HG03095 (cell line): Measurements from ENCODE around the gene SIGLEC8.
"Not testable (repeated sequence)": the region's sequence is repeated elsewhere in the genome, so short reads cannot be mapped to it uniquely, and the experiment has no call there.

Source experiments
- ATAC-seq: cut with Tn5 transposase; IDR thresholded peaks from one replicate; pipeline ENCODE4 v1.9.1; 2021; ENCODE audit warnings: moderate library complexity; ENCODE audit not compliant: unreplicated experiment

The SIGLEC8 gene

DNA sequence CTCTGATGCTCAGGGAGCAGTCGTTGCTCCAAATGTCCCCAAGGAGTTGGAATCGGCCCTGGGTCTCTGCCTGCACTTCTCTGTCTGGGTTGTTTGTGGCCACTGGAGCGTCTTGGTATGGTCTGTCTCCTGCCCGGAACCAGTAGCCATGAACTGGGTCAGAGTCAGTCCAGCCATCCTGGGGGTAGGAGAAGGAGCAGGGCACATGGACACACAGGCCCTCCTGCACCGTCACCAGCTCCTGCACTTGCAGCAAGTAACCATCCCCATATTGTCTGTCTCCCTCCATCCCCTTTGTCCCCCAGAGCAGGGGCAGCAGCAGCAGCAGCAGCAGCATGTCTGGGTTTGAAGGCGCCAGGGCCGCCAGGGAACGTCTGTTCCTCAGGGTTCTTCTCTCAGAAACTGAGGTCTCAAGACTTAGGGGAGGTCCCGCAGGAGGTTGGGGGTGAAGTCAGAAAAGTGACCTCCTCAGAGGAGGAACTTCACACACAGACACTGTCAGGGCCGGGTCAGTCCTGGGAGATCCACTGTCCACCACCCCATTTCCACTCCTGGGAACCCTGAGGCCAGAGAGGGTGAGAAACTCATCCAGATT, at the start of gene SIGLEC8:
Gene SIGLEC8, minus strand, starts transcription at position 404 of the 595 bp plus-strand sequence. Its CDS starts 67 bp downstream, at position 337.
- ATAC-seq = no peak

DNA sequence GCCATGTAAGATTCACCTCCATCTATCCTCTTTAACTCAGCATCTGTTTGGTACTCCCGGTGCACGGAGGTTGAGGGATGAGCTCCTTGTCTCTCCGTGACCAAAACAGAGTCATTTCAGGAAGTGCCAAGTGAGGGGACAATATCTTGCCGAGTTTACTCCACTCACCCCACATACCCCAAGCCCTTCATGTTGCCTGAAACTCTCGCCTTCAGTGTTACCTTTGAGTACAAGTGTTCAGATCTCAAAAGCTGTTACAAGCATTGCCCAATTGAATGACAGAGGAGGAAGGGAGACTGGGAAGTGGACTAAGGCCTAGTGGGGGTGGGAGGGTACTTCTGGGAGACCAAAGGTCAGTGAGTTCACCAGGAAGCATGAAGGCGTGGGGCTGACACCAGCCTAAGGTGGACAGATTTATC, 49.4 kb upstream of the SIGLEC8 start:
- ATAC-seq = no peak

DNA sequence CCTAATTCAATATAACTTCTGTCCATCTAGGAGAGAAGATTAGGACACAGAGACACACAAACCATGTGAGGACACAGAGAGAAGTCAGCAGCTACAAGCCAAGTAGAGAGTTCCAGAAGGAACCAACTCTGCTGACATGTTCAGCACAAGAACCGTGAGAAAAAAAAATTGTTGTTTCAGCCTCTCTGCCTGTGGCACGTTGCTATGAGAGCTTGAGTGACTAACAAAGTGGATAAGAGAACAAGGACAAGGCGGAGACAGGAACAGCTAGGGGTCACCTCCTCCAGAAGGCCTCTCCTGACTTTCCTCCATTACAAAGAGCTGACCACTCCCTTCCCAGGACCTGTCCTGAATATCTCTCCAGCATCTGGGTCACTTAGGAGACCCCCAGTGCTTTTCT, 48.9 kb upstream of the SIGLEC8 start:
- no peak for ATAC-seq

DNA sequence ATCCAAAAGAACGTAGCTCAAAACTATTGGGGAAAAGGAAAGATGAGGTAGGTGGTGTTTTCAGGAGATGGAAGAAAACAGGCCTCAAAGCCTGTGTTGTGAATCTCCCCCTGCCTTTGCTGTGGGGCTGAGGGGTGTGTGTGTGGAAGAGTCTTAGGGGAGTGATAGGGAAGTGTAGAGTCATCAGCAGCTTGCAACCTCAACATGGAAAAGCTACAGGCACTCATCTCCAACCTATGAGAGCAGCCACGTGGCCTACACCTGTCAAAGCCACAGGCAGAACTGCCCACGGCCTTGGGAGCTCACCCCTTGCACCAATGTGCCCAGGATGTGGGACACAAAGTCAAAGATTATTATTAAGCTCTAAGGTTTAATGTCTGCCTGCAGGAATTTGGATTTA, 47.6 kb upstream of the SIGLEC8 start:
- ATAC-seq = no peak

DNA sequence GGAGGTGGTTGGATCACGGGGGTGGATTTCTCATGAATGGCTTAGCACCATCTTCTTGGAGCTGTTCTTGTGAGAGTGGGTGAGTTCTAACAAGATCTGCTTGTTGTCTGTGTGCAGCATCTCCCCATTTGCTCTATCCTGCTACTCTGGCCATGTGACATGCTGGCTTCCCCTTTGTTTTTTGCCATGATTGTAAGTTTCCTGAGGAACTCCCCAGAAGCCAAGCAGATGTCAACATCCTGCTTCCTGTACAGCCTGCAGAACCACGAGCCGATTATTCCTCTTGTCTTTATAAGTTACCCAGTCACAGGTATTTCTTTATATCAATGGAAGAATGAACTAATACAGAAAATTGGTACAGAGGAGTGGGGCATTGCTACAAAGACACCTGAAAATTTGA, 45.6 kb upstream of the SIGLEC8 start:
- ATAC-seq = no peak

- ATAC-seq = no peak
These were observed 45.1 kb upstream of the SIGLEC8 start for GRCh38 chr19:51503286-51503817.

DNA sequence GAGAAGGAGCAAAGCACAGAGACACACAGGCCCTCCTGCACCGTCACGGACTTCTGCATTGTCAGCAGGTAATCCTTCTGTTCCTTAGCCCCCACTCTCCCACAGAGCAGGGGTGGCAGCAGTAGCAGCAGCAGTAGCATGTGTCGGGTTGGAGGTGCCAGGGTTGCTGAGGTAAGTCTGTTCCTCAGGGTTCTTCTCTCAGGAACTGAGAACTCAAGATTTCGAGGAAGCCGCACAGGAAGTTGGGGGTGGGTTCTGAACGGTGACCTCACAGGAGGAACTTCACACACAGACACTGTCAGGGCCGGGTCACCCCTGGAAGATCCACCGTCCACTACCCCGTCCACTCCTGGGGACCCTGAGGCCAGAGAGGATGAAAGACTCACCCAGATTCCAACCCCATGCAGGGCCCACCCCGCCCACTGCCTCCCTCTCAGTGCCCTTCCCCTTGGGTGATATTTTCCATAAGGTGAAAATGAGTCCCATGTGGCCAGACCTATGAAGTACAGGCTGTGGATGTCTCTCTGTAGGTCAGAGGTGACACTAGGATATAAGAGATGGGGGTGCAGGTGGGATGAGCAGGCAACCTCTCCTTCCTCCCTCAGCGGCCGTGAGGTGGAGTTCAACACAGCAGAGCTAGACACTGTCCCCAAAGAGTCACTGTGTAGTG, 43.5 kb upstream of the SIGLEC8 start, which contains the start of gene SIGLEC12:
Gene SIGLEC12, minus strand, starts transcription at position 207 of the 670 bp plus-strand sequence. Its CDS starts 67 bp downstream, at position 140.
- no peak for ATAC-seq

GRCh38 chr19:51500931-51501330, 42.7 kb upstream of the SIGLEC8 start:
- ATAC-seq = not testable (repeated sequence)

DNA sequence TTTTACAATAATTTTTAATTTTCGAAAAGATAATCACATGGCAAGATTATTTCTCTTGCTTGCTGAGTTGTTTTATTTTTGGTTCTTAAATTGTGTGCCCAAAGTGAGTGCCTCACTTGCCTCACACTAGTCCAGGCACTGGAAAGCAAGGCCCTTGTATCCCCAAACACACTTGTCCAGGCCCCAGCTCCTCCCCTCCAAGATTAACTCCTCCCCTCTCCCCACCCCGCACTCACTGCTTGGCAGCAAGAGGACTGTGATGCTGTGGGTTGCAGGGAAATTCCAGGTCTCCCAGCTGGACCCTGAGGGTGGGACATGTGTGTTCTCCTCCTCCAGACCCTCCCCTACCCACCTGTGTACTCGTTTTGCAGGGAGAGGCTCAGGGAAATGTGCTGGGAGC, 39.4 kb upstream of the SIGLEC8 start:
- no peak for ATAC-seq

DNA sequence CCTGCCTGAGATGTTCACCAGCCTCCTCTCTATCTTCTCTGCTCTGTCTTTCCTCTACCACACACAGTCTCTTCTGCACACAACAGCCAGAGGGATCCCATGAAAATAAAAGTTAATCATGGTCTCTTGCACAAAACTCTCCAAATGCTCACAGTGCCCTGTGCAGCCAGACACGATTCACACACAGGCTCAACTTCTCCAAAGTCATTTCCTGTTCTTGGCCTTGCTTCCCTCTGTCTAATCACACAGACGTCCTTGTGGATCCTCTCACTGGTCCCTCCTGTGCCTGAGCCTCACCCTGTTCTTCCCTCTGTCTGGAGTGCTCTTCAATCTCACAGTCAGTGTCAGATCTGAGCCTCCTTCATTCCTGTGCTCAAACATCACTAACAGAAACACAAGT, 35.5 kb upstream of the SIGLEC8 start:
- no peak for ATAC-seq

DNA sequence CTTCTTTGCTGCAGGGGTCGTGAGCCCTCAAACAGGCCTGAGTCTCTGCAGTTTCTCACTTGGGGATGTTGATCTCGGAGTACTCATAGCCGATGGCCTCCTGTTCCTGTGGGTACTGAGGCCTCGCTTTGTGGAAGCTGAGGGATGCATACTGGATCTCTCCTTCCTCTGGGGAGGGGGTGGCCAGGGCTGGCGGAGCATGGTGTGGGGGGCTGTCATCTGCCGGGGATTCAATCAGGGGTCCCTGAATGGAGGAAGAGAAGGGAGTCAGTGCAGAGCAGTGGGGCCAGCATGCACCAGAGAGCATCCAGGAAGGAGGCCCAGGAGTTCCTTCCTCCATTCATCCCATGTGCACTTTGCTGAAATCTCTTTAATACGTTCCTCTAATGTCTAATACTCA, 33.3 kb upstream of the SIGLEC8 start:
- no peak for ATAC-seq

DNA sequence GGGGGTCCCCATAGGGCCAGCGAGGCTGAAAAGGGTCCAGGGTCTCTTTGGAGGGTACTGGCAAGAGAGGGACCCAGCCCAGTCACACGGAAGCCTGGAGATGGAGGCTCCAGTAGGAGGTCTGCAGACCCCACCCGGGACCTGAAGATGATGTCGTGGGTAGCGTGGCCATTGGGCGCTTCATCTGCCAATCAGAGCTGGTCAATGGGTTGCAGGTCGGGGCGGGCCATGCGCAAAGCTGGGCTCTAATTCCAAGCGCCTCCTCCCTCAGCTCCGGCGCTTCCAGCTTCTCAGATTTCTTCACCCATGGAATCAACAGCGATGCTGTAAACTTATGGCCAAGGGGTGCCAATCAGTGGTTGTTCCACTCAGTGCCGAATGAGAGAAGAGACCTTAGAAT, 32.4 kb upstream of the SIGLEC8 start:
- no peak for ATAC-seq

DNA sequence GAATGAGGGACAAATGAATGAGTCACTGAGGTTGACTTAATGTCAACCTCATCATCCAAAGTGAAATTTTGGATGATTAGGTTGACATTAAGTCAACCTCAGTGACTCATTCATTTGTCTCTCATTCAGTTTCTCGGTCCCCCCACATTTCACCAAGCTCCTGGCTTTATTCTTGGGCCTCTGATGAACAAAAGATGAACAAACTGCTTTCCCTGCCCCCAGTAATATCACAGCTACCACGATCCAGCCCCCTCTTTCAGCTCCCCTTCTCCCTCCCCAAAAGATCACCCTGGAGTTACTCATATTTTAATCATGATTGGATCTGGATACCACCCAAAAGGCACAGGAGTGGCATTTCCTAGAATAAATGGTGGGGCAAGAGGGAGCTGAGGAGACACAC, 30.9 kb upstream of the SIGLEC8 start:
- no peak for ATAC-seq

GRCh38 chr19:51488491-51488890, 30.2 kb upstream of the SIGLEC8 start:
- ATAC-seq = no peak

DNA sequence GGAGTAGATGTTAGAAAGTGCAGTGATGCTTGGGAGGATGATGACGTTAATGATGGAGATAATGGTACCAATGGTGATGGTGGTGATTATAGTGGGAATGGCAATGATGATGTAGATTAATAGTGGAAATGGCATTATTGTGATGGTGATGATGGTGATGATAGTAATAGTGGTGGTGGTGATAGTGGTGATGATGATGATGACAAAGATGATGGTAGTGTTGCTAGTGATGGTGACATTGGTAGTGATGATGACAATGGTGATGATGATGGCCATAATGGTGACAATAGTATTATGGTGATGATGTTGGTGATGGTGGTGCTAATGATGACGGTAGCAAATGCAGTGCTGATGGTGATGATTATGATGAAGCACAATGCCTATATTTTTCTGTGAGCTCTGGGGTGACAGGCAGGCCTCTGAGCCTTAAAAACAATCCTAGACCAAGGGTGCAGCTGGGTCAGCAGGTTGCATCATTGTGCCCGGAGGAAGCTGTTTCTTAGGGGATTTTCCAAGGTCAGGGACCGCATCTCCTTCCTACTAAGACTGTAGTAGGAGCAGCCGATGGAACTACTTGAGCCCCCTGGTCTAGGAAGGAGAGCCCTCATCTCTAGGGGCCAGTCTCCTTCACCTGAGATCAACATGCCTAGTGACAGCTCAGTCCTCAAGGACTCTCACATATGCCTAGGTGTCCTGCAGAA, 27.9 kb upstream of the SIGLEC8 start:
- no peak for ATAC-seq

- no peak for ATAC-seq
These were observed 22.3 kb upstream of the SIGLEC8 start for GRCh38 chr19:51480590-51480989.

DNA sequence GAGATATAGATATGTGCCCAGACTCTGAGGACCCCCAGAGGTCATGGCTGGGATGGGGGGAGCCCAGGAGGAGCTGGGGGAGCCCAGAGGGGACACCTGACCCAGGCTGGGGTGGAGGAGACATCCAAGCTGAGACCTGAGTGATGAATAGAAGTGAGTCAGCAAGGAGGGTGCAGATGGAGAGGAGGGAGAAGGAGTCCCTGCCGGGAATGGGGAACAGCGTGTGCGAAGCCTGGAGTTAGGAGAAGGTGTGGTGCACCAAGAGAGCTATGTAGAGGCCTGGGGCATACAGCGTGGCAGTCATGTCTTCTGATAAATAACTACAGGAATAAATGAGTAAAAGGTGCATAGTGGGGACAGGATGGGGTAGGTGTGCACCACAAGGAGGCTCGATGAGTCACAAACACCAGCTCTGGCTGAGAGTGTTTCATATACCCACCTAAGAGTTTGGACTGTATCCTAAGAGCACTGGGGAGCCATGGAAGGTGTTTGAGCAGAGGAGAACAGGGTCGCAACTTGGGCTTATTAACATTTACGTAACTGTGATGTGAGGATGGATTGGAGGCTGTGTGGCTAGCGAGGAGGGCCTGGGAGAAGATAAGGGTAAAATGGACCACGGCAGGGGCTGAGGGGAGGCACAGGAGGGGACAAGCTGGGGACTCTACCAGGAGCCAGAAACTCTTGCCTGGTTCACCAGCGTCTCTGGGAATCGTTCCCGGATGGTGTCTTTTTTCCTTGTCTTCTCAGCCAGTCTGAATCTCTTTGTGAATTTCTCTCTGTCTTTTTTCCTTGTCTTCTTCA, 21.5 kb upstream of the SIGLEC8 start:
- no peak for ATAC-seq

GRCh38 chr19:51478381-51479234, 20.4 kb upstream of the SIGLEC8 start, which contains the start of gene CEACAM18:
Gene CEACAM18 (plus strand): TSS chr19:51478539.
- no peak for ATAC-seq

DNA sequence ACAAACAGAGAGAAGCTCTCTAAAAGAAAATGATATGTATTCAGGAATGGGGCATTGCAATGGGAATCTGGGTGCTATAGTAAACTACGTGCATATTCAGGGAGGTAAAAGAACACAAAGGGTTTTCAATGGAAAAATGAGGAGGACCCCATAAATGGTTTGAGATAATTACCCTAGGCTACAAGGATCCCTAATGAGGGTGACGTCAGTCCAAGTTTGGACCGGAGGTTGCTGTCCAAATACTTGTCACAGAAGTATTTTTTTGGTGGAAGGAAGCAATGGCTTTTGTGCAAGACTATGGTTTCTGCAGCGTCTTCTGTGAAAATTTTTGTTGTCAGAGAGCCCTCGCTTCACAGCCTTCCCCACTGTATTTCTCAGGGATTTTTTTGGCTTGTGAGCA, 19.1 kb upstream of the SIGLEC8 start:
- no peak for ATAC-seq

DNA sequence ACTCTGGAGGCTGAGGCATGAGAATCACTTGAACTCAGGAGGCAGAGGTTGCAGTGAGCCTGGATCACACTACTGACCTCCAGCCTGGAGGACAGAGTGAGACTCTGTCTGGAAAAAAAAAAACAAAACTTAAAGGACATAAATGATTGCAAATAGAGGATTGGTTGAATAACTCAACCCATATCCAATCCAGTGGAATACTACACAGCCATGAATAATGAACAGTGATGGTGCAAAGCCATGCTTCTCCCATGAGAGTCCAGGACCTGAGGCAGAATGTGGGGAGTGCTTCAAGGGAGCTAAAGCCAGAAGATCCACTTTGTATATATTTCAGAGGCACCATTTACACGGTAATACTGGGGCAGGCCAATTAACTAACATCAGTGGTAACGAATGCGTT, 17.9 kb upstream of the SIGLEC8 start:
- ATAC-seq = no peak
